ENCODE results near the gene TCF23.

Gene TCF23

GRCh38 chr2:27133195-27133875, 15.5 kb upstream of the TCF23 start:
- peak overlapping the region; percentile 66 for H3K27ac ChIP-seq
- 0 out of 2 replicates have a peak, but pooled peaks have one; percentile 0 for TF ChIP-seq CTCF (IDR thresholded peaks at IDR 0.05; ENCODE audit: low read depth, low read length)
- DNase-seq: no peak
- H3K4me3 ChIP-seq (ENCODE audit: low read depth, low read length): peak overlapping the region; percentile 72
- peaks cover 32% of the 10 kb centered on the region for H3K36me3 ChIP-seq
- no peaks in the 10 kb centered on the region for H3K9me3 ChIP-seq (ENCODE audit: severe bottlenecking)
- H3K27me3 ChIP-seq (ENCODE audit: insufficient read depth, low read depth, severe bottlenecking): no peaks in the 10 kb centered on the region

- TF ChIP-seq CTCF (IDR thresholded peaks at IDR 0.05; ENCODE audit: low read depth, low read length): peak; percentile 61
- peak within 1 kb of the TSS; percentile 66 for H3K27ac ChIP-seq
- peak within 1 kb of the TSS; percentile 72 for H3K4me3 ChIP-seq (ENCODE audit: low read depth, low read length)
- peak; percentile 100 for DNase-seq
- peaks cover 32% of the 10 kb centered on the region for H3K36me3 ChIP-seq
- no peaks in the 10 kb centered on the region for H3K27me3 ChIP-seq (ENCODE audit: insufficient read depth, low read depth, severe bottlenecking)
- no peaks in the 10 kb centered on the region for H3K9me3 ChIP-seq (ENCODE audit: severe bottlenecking)
These were observed 14.7 kb upstream of the TCF23 start, which contains the start of gene PREB for GRCh38 chr2:27133905-27134780. PREB (minus strand) TSS chr2:27134636; CDS start chr2:27134421, 215 bp downstream.

GRCh38 chr2:27134781-27135477, 13.9 kb upstream of the TCF23 start:
- Histone ChIP-seq H3K9me3 (ENCODE audit: severe bottlenecking) (no peaks in the 10 kb centered on the region), H3K27ac (peak overlapping the region; percentile 51), H3K36me3 (peaks cover 28% of the 10 kb centered on the region), H3K27me3 (ENCODE audit: insufficient read depth, low read depth, severe bottlenecking) (no peaks in the 10 kb centered on the region), H3K4me3 (ENCODE audit: low read depth, low read length) (peak overlapping the region; percentile 72)
- no peak for TF ChIP-seq CTCF (IDR thresholded peaks at IDR 0.05; ENCODE audit: low read depth, low read length)
- DNase-seq: no peak

- Histone ChIP-seq H3K36me3 (peaks cover 22% of the 10 kb centered on the region), H3K27ac (no peak overlapping the region), H3K4me3 (ENCODE audit: low read depth, low read length) (no peak overlapping the region), H3K27me3 (ENCODE audit: insufficient read depth, low read depth, severe bottlenecking) (no peaks in the 10 kb centered on the region), H3K9me3 (ENCODE audit: severe bottlenecking) (no peaks in the 10 kb centered on the region)
- no peak for DNase-seq
- TF ChIP-seq CTCF (IDR thresholded peaks at IDR 0.05; ENCODE audit: low read depth, low read length): no peak
These were observed 13.3 kb upstream of the TCF23 start for GRCh38 chr2:27135478-27135955.

- no peaks in the 10 kb centered on the region for H3K27me3 ChIP-seq (ENCODE audit: insufficient read depth, low read depth, severe bottlenecking)
- TF ChIP-seq CTCF (IDR thresholded peaks at IDR 0.05; ENCODE audit: low read depth, low read length): no peak
These were observed 12.1 kb upstream of the TCF23 start for GRCh38 chr2:27136751-27137150.

More at GRCh38 chr2:27136751-27137150, 12.1 kb upstream of the TCF23 start:
- Histone ChIP-seq H3K4me3 (ENCODE audit: low read depth, low read length) (no peak overlapping the region), H3K27ac (no peak overlapping the region), H3K9me3 (ENCODE audit: severe bottlenecking) (no peaks in the 10 kb centered on the region), H3K36me3 (peaks cover 10% of the 10 kb centered on the region)
- no peak for DNase-seq
